Mesendoderm (in vitro differentiated cells): ENCODE results near the gene PHYKPL.
"Not testable (repeated sequence)": the region's sequence is repeated elsewhere in the genome, so short reads cannot be mapped to it uniquely, and the experiment has no call there.

Source experiments
- DNase-seq: peaks from one replicate; pipeline ENCODE4 v3.0.0; 2013
- H2AK5ac ChIP-seq: 2 replicates; pipeline ENCODE4 v1.6.1; 2013; ENCODE audit warnings: low read length, inconsistent platforms
- H2BK120ac ChIP-seq: 2 replicates; pipeline ENCODE4 v1.6.1; 2013; ENCODE audit warnings: low read depth, mild to moderate bottlenecking, low read length, moderate library complexity, mixed read lengths
- H2BK15ac ChIP-seq: replicated peaks from 2 replicates; pipeline ENCODE4 v1.6.1; 2013; ENCODE audit warnings: low read depth, mild to moderate bottlenecking, moderate library complexity
- H2BK5ac ChIP-seq: 2 replicates; pipeline ENCODE4 v1.6.1; 2013; ENCODE audit warnings: low read length, inconsistent platforms
- H3K18ac ChIP-seq: 2 replicates; pipeline ENCODE4 v1.6.1; 2013; ENCODE audit warnings: mild to moderate bottlenecking, low read length, mixed read lengths
- H3K23ac ChIP-seq: one replicate; pipeline ENCODE4 v1.6.1; 2013; ENCODE audit warnings: low read length
- H3K27ac ChIP-seq: 2 replicates; pipeline ENCODE4 v1.5.1; 2013; ENCODE audit warnings: low read depth, mild to moderate bottlenecking, inconsistent platforms, low read length, moderate library complexity
- H3K27me3 ChIP-seq: 2 replicates; pipeline ENCODE4 v1.6.1; 2013; ENCODE audit warnings: low read length, control low read depth, mild to moderate bottlenecking, inconsistent platforms; ENCODE audit not compliant: insufficient read depth, poor library complexity
- H3K36me3 ChIP-seq: 2 replicates; pipeline ENCODE4 v1.6.1; 2013; ENCODE audit warnings: low read length, inconsistent platforms; ENCODE audit not compliant: control insufficient read depth, insufficient read depth
- H3K4ac ChIP-seq: one replicate; pipeline ENCODE4 v1.6.1; 2013; ENCODE audit warnings: low read depth, mild to moderate bottlenecking, low read length, moderate library complexity
- H3K4me1 ChIP-seq: 2 replicates; pipeline ENCODE4 v1.6.1; 2013; ENCODE audit warnings: low read depth, low read length, inconsistent platforms; ENCODE audit not compliant: control insufficient read depth
- H3K4me2 ChIP-seq: 2 replicates; pipeline ENCODE4 v1.6.1; 2013; ENCODE audit warnings: low read length
- H3K4me3 ChIP-seq: 2 replicates; pipeline ENCODE4 v1.5.1; 2013; ENCODE audit warnings: mild to moderate bottlenecking, low read length
- H3K56ac ChIP-seq: one replicate; pipeline ENCODE4 v1.6.1; 2013; ENCODE audit warnings: low read length
- H3K79me1 ChIP-seq: 2 replicates; pipeline ENCODE4 v1.6.1; 2013; ENCODE audit warnings: low read length, inconsistent platforms
- H3K79me2 ChIP-seq: 2 replicates; pipeline ENCODE4 v1.6.1; 2013; ENCODE audit warnings: mild to moderate bottlenecking, low read length; ENCODE audit not compliant: control insufficient read depth, insufficient read depth
- H3K9ac ChIP-seq: 2 replicates; pipeline ENCODE4 v1.6.1; 2013; ENCODE audit warnings: low read length, inconsistent platforms
- H4K5ac ChIP-seq: one replicate; pipeline ENCODE4 v1.6.1; 2013; ENCODE audit warnings: low read length
- H4K8ac ChIP-seq: one replicate; pipeline ENCODE4 v1.6.1; 2013; ENCODE audit warnings: low read depth, mild to moderate bottlenecking, control low read depth, low read length, moderate library complexity
- WGBS: extraction: QIAGEN DNeasy Blood & Tissue Kit; methylation state at CpG from one replicate; pipeline ENCODE4 v1.1.7; 2013; ENCODE audit warnings: low lambda C conversion rate, missing lambda C conversion rate; ENCODE audit not compliant: insufficient coverage; ENCODE audit errors: extremely low coverage; 5-methylcytosine and 5-hydroxymethylcytosine counted together

Gene PHYKPL

DNA sequence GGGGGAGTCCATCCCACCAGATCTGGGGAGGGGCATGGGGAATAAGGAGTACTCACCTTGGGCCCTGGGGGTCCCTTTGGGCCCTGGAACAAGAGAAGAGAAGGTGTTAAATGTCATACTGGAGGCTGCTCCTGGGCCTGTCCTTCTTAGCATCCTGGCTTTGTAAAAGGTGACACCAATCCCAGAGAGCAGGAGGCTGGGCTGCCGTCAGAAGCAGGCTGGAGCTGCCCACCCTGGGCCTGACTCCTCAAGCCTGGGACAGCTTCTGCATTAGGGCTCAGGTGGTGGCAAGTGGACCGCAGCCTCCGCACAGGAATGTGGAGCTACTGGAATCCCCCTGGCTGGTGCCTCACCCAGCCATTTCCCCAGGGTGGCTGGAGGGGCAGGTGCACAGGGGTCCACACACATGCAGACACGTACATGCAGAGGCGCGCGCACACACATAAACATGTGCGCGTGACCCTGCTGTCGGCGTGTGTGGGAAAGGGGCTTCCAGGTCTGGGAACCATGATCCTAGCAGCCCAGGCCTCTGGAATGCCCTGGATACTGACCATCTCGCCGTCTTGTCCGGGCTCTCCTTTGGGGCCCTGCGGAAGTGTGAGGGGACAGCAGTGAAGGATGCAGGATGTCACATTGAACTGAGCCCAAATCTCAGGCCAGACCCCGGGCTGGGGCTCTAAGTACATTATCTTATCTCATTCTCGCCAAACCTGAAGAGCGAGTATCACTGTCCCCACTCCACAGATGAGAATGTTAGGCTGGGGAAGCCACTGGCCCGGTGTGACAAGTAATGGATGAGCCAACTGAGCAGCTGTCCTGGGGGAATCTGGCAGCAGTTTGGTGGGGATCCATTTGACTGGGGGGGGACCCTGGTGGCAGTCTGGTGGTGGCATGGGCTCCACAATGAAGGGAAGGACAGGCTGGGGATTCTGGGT, 29.3 kb upstream of the PHYKPL start:
- WGBS, result no CpG with 5 or more reads among the region's 19 CpGs

DNA sequence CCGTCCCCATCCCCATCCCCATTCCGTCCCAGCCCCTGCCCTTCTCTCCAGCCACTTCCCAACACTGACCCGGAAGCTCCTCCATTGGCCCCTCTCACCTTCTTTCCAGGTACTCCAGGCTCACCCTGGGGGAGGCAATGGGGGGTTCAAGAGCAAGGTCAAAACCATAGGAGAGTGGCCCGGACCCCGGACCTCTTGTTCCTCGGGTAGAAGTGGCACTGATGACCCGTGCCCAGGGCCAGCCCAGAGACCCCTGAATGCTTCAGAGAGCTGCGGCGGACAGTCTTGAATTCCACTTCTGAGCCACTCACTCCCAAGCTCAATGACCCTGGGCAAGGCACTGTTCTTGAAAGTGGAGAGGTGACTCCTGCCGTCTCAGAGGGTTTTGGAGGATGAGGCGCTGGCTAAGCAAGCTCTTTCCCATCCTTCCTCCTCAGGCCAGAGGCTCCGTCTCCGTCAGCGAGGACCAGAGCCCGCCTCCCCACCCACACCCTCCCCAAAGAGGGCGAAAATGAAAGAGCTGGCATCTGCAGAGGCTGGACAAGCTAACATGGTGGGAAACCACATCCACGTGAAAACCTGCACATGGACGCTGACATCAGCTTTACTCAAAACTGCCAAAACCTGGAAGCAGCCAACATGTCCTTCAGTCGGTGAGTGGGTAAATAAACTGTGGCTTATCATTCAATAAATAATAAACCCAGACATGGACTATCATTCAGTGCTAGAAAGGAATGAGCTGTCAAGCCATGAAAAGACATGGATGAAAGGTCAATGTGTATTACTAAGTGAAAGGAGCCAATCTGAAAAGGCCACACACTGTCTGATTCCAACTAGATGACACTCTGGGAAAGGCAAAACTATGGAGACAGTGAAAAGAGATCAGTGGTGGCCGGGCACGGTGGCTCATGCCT, 27.3 kb upstream of the PHYKPL start:
- Histone ChIP-seq H4K8ac (no peak overlapping the region), H3K4me1 (no peaks in the 10 kb centered on the region), H3K56ac (no peak overlapping the region), H3K27me3 (no peaks in the 10 kb centered on the region), H3K23ac (no peak overlapping the region), H3K4ac (no peak overlapping the region), H3K18ac (no peak overlapping the region), H3K36me3 (no peaks in the 10 kb centered on the region), H2BK15ac (no peak overlapping the region), H2BK5ac (no peak overlapping the region), H2BK120ac (no peak overlapping the region), H3K4me3 (no peak overlapping the region), H2AK5ac (no peak overlapping the region), H3K79me1 (no peaks in the 10 kb centered on the region), H4K5ac (no peak overlapping the region), H3K79me2 (no peaks in the 10 kb centered on the region), H3K4me2 (no peak overlapping the region), H3K9ac (no peak overlapping the region), H3K27ac (no peak overlapping the region)
- no peak for DNase-seq
- WGBS, result no CpG with 5 or more reads among the region's 21 CpGs

More for the DNA sequence above, 29.3 kb upstream of the PHYKPL start:
- Histone ChIP-seq H3K27me3 (no peaks in the 10 kb centered on the region), H3K23ac (no peak overlapping the region), H2BK120ac (no peak overlapping the region), H3K27ac (no peak overlapping the region), H3K4me3 (no peak overlapping the region), H4K5ac (no peak overlapping the region), H2AK5ac (no peak overlapping the region), H3K4me1 (no peaks in the 10 kb centered on the region), H3K79me2 (no peaks in the 10 kb centered on the region), H2BK15ac (no peak overlapping the region), H2BK5ac (no peak overlapping the region), H3K79me1 (no peaks in the 10 kb centered on the region), H4K8ac (no peak overlapping the region), H3K9ac (no peak overlapping the region), H3K18ac (no peak overlapping the region), H3K36me3 (no peaks in the 10 kb centered on the region), H3K4ac (no peak overlapping the region), H3K4me2 (no peak overlapping the region), H3K56ac (no peak overlapping the region)
- peak; percentile 47 for DNase-seq

DNA sequence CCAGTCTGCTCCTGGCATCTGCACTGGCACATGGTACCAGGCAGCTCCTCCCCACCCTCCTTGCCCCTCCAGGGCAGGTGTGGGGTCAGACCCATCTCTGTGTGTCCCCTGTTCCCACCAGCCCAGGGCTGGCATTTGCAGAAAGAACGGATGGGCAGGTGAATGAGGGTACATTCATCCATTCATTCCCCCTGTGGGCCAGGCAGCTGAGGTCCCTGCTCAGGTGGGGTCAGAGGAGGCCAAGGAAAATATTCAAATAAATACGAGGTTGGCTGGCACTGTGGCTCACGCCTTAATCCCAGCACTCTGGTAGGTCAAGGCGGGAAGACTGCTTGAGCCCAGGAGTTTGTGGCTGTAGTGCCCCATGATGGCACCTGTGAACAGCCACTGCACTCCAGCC, 25.0 kb upstream of the PHYKPL start:
- Histone ChIP-seq H2BK15ac (no peak overlapping the region), H3K23ac (no peak overlapping the region), H4K8ac (no peak overlapping the region)

DNA sequence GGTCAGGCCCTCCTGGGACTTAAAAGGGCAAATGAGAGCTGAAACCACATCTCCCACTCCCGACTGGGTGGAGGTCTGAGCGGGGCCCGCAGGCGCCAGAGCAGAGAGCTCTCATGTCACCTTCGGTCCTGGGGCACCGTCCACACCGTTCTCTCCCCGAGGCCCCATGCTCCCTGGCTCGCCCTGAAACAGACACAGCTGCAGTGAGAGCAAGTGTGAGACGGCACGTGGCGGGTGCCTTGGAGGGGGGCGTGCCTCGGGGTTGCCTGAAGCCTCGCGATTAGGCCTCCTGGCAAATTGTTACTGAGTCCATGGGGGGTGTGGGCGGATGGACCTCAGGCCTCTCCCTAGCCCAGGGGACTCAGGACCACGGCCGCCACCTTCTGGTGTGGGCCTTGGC, 24.1 kb upstream of the PHYKPL start:
- no peak overlapping the region for H2BK15ac ChIP-seq
- no peak overlapping the region for H3K9ac ChIP-seq
- H3K4me1 ChIP-seq, result no peaks in the 10 kb centered on the region
- no peak overlapping the region for H4K5ac ChIP-seq
- no peak overlapping the region for H2BK5ac ChIP-seq
- H2AK5ac ChIP-seq, result no peak overlapping the region
- DNase-seq, result no peak
- H3K4me2 ChIP-seq, result no peak overlapping the region
- no peak overlapping the region for H2BK120ac ChIP-seq
- no peak overlapping the region for H4K8ac ChIP-seq
- H3K27ac ChIP-seq, result no peak overlapping the region
- no peaks in the 10 kb centered on the region for H3K27me3 ChIP-seq
- H3K79me1 ChIP-seq, result no peaks in the 10 kb centered on the region
- no peaks in the 10 kb centered on the region for H3K36me3 ChIP-seq
- H3K4me3 ChIP-seq, result no peak overlapping the region
- no peaks in the 10 kb centered on the region for H3K79me2 ChIP-seq
- H3K4ac ChIP-seq, result no peak overlapping the region
- WGBS, result no CpG with 5 or more reads among the region's 19 CpGs
- H3K56ac ChIP-seq, result peak overlapping the region; percentile 1
- H3K23ac ChIP-seq, result no peak overlapping the region
- no peak overlapping the region for H3K18ac ChIP-seq

More for the DNA sequence above, 25.0 kb upstream of the PHYKPL start:
- Histone ChIP-seq H2BK120ac (no peak overlapping the region), H3K4me2 (no peak overlapping the region), H3K79me2 (no peaks in the 10 kb centered on the region), H3K18ac (no peak overlapping the region), H3K27me3 (no peaks in the 10 kb centered on the region), H3K56ac (no peak overlapping the region), H2AK5ac (no peak overlapping the region), H3K4me1 (no peaks in the 10 kb centered on the region), H3K4me3 (no peak overlapping the region), H4K5ac (no peak overlapping the region), H3K36me3 (no peaks in the 10 kb centered on the region), H3K27ac (no peak overlapping the region), H3K79me1 (no peaks in the 10 kb centered on the region), H3K4ac (no peak overlapping the region), H2BK5ac (no peak overlapping the region), H3K9ac (no peak overlapping the region)
- no CpG with 5 or more reads among the region's 4 CpGs for WGBS
- no peak for DNase-seq

DNA sequence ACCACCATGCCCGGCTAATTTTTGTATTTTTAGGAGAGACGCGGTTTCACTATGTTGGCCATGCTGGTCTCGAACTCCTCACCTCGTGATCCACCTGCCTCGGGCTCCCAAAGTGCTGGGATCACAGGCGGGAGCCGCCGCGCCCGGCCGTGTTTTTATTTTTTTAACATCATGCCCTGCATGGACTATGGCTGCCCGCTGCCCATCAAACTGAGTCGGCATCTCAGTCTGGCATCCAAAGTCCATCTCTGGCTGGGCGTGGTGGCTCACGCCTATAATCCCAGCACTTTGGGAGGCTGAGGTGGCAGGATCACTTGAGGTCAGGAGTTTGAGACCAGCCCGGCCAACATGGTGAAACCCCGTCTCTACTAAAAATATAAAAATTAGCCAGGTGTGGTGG, 21.0 kb upstream of the PHYKPL start:
- H4K5ac ChIP-seq, H3K4me1 ChIP-seq, H2BK5ac ChIP-seq, DNase-seq, H3K4me3 ChIP-seq, H3K23ac ChIP-seq, H3K36me3 ChIP-seq, H3K79me1 ChIP-seq, H3K56ac ChIP-seq, H3K4me2 ChIP-seq, H2AK5ac ChIP-seq, H3K18ac ChIP-seq, H3K4ac ChIP-seq, H2BK120ac ChIP-seq, H3K9ac ChIP-seq, H2BK15ac ChIP-seq, H4K8ac ChIP-seq, H3K27me3 ChIP-seq, H3K27ac ChIP-seq, H3K79me2 ChIP-seq: not testable (repeated sequence)
- WGBS, result no CpG with 5 or more reads among the region's 18 CpGs
